NCI-H146 (cell line): ENCODE data around the gene ADAR.

Experiments
- DNase-seq: peaks from one replicate; lab custom pipeline; 2025; lab: John Stamatoyannopoulos, UW

ADAR gene

GRCh38 chr1:154615411-154615810, 7.4 kb upstream of the ADAR start:
- DNase-seq, result no peak

- DNase-seq, result no peak
These were observed 6.9 kb upstream of the ADAR start for GRCh38 chr1:154614901-154615300.

- DNase-seq, result no peak
These were observed 6.3 kb upstream of the ADAR start for GRCh38 chr1:154614247-154614646.

GRCh38 chr1:154611150-154611862, 3.3 kb upstream of the ADAR start:
- no peak for DNase-seq

- DNase-seq, result peak; percentile 40
These were observed 1.7 kb upstream of the ADAR start for GRCh38 chr1:154609398-154610380.

- DNase-seq, result peak; percentile 82
These were observed 648 bp upstream of the ADAR start for GRCh38 chr1:154608397-154609270.

GRCh38 chr1:154607106-154607608, 829 bp downstream of the ADAR start:
- no peak for DNase-seq

- DNase-seq, result no peak
These were observed 2.5 kb downstream of the ADAR start for GRCh38 chr1:154605534-154605933.

- no peak for DNase-seq
These were observed 4.7 kb downstream of the ADAR start for GRCh38 chr1:154603317-154603716.

GRCh38 chr1:154599658-154600057, 8.3 kb downstream of the ADAR start:
- no peak for DNase-seq

GRCh38 chr1:154598871-154599635, 8.9 kb downstream of the ADAR start:
- DNase-seq, result no peak

GRCh38 chr1:154595621-154596020, 12.4 kb downstream of the ADAR start:
- no peak for DNase-seq

GRCh38 chr1:154594811-154595210, 13.2 kb downstream of the ADAR start:
- no peak for DNase-seq

GRCh38 chr1:154593390-154593789, 14.6 kb downstream of the ADAR start:
- no peak for DNase-seq

GRCh38 chr1:154591206-154591605, 16.8 kb downstream of the ADAR start:
- DNase-seq, result no peak

GRCh38 chr1:154590756-154591155, 17.2 kb downstream of the ADAR start:
- no peak for DNase-seq

- DNase-seq, result no peak
These were observed 18.2 kb downstream of the ADAR start for GRCh38 chr1:154589780-154590179.

GRCh38 chr1:154586641-154587040, 21.3 kb downstream of the ADAR start:
- DNase-seq, result no peak

- no peak for DNase-seq
These were observed 21.8 kb downstream of the ADAR start for GRCh38 chr1:154586231-154586630.

GRCh38 chr1:154584267-154584994, 23.6 kb downstream of the ADAR start:
- no peak for DNase-seq
